Uterus (tissue), 4 donors: ENCODE results near the gene PRAMEF4. TPM values are rescaled to one million over a fixed set of nuclear protein-coding genes. Genes with fewer than 3 reads are reported as not detected.
"Not testable (repeated sequence)": the region's sequence is repeated elsewhere in the genome, so short reads cannot be mapped to it uniquely, and the experiment has no call there.

ENCODE experiments used
- DNase-seq, 2 donors: peaks; one replicate each; pipeline ENCODE4 v3.0.0-alpha.2; 2019 to 2020
- H3K27ac ChIP-seq, 2 donors: fragments of 200-600 bp; sonication (generic); 1 replicate in 1 of 2; 2 replicates in 1 of 2; pipeline ENCODE4 v1.5.1; 2016 to 2018
- H3K27me3 ChIP-seq, 2 donors: fragments of 200-600 bp; sonication (generic); one replicate each; pipeline ENCODE4 v1.5.1; 2018 to 2019; ENCODE audit warnings: control low read depth in 1 of 2
- H3K36me3 ChIP-seq, 2 donors: fragments of 200-600 bp; sonication (generic); one replicate each; pipeline ENCODE4 v1.5.1; 2019; ENCODE audit warnings: control low read depth in 1 of 2
- H3K4me1 ChIP-seq, 2 donors: fragments of 200-600 bp; sonication (generic); one replicate each; pipeline ENCODE4 v1.5.1; 2018 to 2019; ENCODE audit warnings: control low read depth in 1 of 2
- H3K4me3 ChIP-seq, 2 donors: fragments of 200-600 bp; sonication (generic); 1 replicate in 1 of 2; 2 replicates in 1 of 2; pipeline ENCODE4 v1.5.1; 2018 to 2019; ENCODE audit warnings: mild to moderate bottlenecking in 1 of 2
- H3K9me3 ChIP-seq, 2 donors: fragments of 200-600 bp; sonication (generic); one replicate each; pipeline ENCODE4 v1.5.1; 2019; ENCODE audit warnings: control low read depth in 1 of 2
- POLR2A ChIP-seq, 2 donors: fragments of 450-650 bp; IDR thresholded peaks; one replicate each; pipeline ENCODE4 v1.6.1; 2016; ENCODE audit warnings: antibody characterized with exemption in 2 of 2, mild to moderate bottlenecking in 1 of 2, moderate library complexity in 1 of 2
- intact Hi-C: fragments of 100-400 bp; cut with DNase I; formaldehyde crosslinking; loops from one replicate; pipeline ENCODE4 v1.15.1; 2023; ENCODE audit warnings: low total_unique reads
- small RNA-seq: library from RNA; depleted of rRNA; stranded (forward); fragments of <200 nt; gene quantifications from one replicate; pipeline ENCODE3, GENCODE V24; 2016
- total RNA-seq, 4 donors: library from RNA; depleted of rRNA in 3 of 4; stranded (reverse); fragments of >200 nt in 3 of 4; gene quantifications; one replicate each; pipeline versions ENCODE4 v1.1.0 to v1.2.4, GENCODE V29; 2014 to 2023
- TF ChIP-seq, protein P1 (sequence below), 4 experiments: fragments of 200-600 bp in 2 of 4; fragments of 450-650 bp in 2 of 4; sonication (generic) in 2 of 4; IDR thresholded peaks; one replicate each; pipeline ENCODE4 v1.5.1; 2016 to 2019; ENCODE audit warnings: antibody characterized with exemption in 4 of 4, mild to moderate bottlenecking in 2 of 4, moderate library complexity in 1 of 4
- donor health status: DM: yes; HTN: yes; CAD: no.

Gene PRAMEF4
- total RNA-seq, 4 donors from 2014 or later, result not detected

DNA sequence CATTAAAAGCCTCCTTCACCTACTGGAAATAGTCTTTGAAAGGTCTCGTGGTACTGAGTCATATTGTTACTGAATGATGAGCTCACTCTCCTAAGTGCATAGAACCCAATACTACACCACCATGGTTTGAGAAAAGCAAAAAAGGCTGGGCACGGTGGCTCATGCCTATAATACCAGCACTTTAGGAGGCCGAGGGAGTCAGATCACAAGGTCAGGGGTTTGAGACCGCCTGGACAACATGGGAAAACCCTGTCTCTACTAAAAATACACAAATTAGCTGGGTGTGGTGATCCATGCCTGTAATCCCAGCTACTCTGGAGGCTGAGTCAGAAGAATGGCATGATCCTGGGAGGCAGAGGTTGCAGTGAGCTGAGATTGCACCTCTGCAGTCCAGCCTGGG, 34.2 kb downstream of the PRAMEF4 start:
- H3K27ac ChIP-seq, result no peak overlapping the region
- intact Hi-C loops, result no loop called here
- no peaks in the 10 kb centered on the region for H3K9me3 ChIP-seq
- no peaks in the 10 kb centered on the region for H3K27me3 ChIP-seq
- DNase-seq, result no peak
- H3K4me3 ChIP-seq, result no peak overlapping the region
- no peaks in the 10 kb centered on the region for H3K36me3 ChIP-seq
- TF ChIP-seq POLR2A (IDR thresholded peaks at IDR 0.05), result no peak
- TF ChIP-seq, protein P1, sequence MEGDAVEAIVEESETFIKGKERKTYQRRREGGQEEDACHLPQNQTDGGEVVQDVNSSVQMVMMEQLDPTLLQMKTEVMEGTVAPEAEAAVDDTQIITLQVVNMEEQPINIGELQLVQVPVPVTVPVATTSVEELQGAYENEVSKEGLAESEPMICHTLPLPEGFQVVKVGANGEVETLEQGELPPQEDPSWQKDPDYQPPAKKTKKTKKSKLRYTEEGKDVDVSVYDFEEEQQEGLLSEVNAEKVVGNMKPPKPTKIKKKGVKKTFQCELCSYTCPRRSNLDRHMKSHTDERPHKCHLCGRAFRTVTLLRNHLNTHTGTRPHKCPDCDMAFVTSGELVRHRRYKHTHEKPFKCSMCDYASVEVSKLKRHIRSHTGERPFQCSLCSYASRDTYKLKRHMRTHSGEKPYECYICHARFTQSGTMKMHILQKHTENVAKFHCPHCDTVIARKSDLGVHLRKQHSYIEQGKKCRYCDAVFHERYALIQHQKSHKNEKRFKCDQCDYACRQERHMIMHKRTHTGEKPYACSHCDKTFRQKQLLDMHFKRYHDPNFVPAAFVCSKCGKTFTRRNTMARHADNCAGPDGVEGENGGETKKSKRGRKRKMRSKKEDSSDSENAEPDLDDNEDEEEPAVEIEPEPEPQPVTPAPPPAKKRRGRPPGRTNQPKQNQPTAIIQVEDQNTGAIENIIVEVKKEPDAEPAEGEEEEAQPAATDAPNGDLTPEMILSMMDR (IDR thresholded peaks at IDR 0.05), result no peak
- H3K4me1 ChIP-seq, result no peaks in the 10 kb centered on the region

GRCh38 chr1:12848620-12849019, 37.4 kb downstream of the PRAMEF4 start, which contains the start of gene HNRNPCL1:
HNRNPCL1 (minus strand) TSS chr1:12848720; CDS start chr1:12848289, 431 bp downstream.
- intact Hi-C loops, DNase-seq, H3K9me3 ChIP-seq, H3K36me3 ChIP-seq, H3K4me3 ChIP-seq, H3K27ac ChIP-seq, H3K4me1 ChIP-seq, H3K27me3 ChIP-seq: not testable (repeated sequence)

DNA sequence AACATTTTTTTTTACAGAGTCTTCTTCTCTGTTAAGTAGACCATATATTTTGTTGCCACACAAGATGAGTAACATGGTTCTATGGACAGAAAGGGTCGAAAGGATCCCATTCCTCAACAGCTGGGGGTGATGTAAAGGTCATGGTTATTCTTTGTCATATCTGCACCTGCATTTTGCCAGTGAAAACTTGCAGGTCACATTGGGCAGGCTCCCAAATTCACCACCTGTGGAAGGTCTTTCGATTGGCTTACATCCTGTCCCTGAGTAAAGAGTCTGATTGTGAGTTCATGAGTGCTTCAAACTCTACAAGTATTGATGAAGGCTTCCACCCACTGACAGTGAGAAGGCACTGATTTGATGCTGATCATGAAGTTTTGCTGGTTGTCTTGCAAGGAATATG, 52.8 kb downstream of the PRAMEF4 start:
- H3K4me3 ChIP-seq, H3K4me1 ChIP-seq, intact Hi-C loops, H3K27me3 ChIP-seq, DNase-seq, H3K9me3 ChIP-seq, H3K36me3 ChIP-seq, H3K27ac ChIP-seq: not testable (repeated sequence)

DNA sequence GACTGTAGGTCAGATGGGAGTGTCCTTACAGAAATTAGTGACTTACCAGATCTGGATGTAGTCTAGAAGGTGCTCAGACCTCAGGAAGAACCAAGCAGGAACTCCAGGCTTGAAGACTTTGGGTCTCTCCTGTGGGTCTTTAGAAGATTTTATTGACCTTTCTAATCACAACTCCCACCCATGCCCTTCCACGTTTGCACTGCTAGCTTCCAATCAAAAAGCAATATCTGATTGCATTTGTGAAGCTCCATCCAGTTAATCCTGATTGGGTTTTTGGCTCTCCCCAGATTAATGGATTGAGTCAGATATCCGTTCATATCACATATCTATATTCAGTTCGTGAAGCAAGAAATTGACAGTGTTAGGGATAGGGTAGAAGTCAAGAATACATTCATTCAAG, 54.7 kb downstream of the PRAMEF4 start, which contains the start of gene PRAMEF11:
Gene PRAMEF11 (minus strand): TSS at position 101 of the 400 bp plus-strand sequence. CDS start 2,621 bp downstream, outside the sequence.
- DNase-seq, intact Hi-C loops, H3K27ac ChIP-seq, H3K27me3 ChIP-seq, H3K36me3 ChIP-seq, H3K9me3 ChIP-seq, H3K4me3 ChIP-seq, H3K4me1 ChIP-seq: not testable (repeated sequence)

Small RNA genes within 50 kb of the gene (small RNA-seq; reads per million reads assigned to genes)
- gene RNU6-1072P, result not detected

Other genes with a start within 250 kb of the PRAMEF4 start
- under 1 TPM in 2 of 4 donors, not detected in 2; 0.14 to 0.46 TPM for gene AADACL4, start 242.1 kb downstream of the PRAMEF4 start, total RNA-seq
- not detected for gene AADACL3, start 170.1 kb downstream of the PRAMEF4 start, total RNA-seq
- gene CFAP107, start 140.0 kb downstream of the PRAMEF4 start, total RNA-seq, result under 1 TPM in 1 of 4 donors, not detected in 3; 0.14 TPM
- not detected for gene PRAMEF12, start 112.5 kb downstream of the PRAMEF4 start, total RNA-seq
- gene PRAMEF1, start 94.8 kb downstream of the PRAMEF4 start, total RNA-seq, result not detected
- not detected for gene PRAMEF11, start 54.8 kb downstream of the PRAMEF4 start, total RNA-seq
- not detected for gene HNRNPCL1, start 37.5 kb downstream of the PRAMEF4 start, total RNA-seq
- not detected for gene PRAMEF2, start 29.1 kb downstream of the PRAMEF4 start, total RNA-seq
- gene PRAMEF10, start 12.1 kb upstream of the PRAMEF4 start, total RNA-seq, result not detected
- gene PRAMEF7, start 30.4 kb upstream of the PRAMEF4 start, total RNA-seq, result not detected
- gene PRAMEF6, start 61.4 kb upstream of the PRAMEF4 start, total RNA-seq, result not detected
- not detected for gene PRAMEF27, start 170.4 kb upstream of the PRAMEF4 start, total RNA-seq
- gene HNRNPCL3, start 174.6 kb upstream of the PRAMEF4 start, total RNA-seq, result not detected
- not detected for gene PRAMEF25, start 184.6 kb upstream of the PRAMEF4 start, total RNA-seq
- not detected for gene HNRNPCL2, start 230.7 kb upstream of the PRAMEF4 start, total RNA-seq